HG02938 (cell line): ENCODE results near the gene SIGLEC9.

Source experiments
- ATAC-seq: cut with Tn5 transposase; IDR thresholded peaks from one replicate; pipeline ENCODE4 v1.9.1; 2021; ENCODE audit warnings: mild to moderate bottlenecking, moderate library complexity; ENCODE audit not compliant: unreplicated experiment

Gene SIGLEC9

DNA sequence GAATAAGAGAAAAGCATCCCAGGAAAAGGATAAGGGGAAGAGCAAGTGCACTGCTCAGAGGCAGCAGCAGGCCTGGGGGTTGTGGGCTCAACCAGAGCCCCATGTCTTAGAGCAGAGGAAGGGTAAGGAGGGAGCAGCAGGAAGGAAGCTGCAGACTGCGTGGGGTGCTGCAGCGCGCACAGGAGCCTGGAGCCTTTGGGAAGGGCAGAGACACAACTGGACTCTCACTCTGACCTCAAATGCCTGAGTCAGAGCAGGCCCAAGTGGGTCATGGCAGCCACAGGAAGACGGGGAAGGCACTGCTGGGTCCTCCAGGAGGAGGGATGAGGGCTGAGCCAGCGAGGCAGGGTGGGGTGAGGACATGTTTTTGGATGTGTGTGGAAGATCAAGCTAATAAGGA lies 49.0 kb downstream of the SIGLEC9 start:
- ATAC-seq = no peak

DNA sequence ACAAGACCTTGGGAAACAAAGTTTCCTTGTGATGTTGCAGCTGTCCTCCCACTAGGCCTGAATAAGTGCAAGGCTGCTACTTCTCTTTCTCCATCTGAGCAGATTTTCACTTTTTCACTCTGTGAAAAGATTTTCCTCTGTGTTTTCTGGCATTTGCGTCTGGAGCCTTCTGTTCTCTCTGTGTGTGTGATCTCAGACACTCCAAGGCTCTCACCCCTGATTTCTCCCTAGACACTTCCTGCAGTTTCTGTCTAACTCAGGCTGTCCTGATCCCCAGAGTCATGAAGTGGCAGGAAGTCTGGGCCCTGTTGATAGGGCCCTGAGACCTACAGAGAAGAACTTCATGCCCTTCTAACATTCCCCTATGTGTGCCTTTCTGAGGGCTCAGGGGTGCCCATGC lies 54.5 kb downstream of the SIGLEC9 start:
- no peak for ATAC-seq
